Heart right ventricle (tissue), 16 donors: ENCODE data around the gene CYP4F2. TPM values are rescaled to one million over a fixed set of nuclear protein-coding genes. Genes with fewer than 3 reads are reported as not detected.
"Not testable (repeated sequence)": the region's sequence is repeated elsewhere in the genome, so short reads cannot be mapped to it uniquely, and the experiment has no call there.

Source experiments
- ATAC-seq, 8 donors: fragments of 200-7000 bp; cut with Tn5 transposase; one replicate each; pipeline ENCODE4 v1.9.1; 2020; ENCODE audit warnings: mild to moderate bottlenecking in 8 of 8, moderate library complexity in 8 of 8, moderate number of reproducible peaks in 1 of 8
- DNase-seq, 2 donors: peaks; one replicate each; pipeline ENCODE4 v3.0.0-alpha.2; 2020
- H3K27ac ChIP-seq, 10 donors: fragments of 200-600 bp; sonication (generic) in 2 of 10; one replicate each; pipeline versions ENCODE4 v1.5.0 to v1.8.0; 2020 to 2022; ENCODE audit warnings: mild to moderate bottlenecking in 3 of 10
- H3K27me3 ChIP-seq, 7 donors: fragments of 200-600 bp; one replicate each; pipeline ENCODE4 v1.8.0; 2021 to 2022; ENCODE audit warnings: mild to moderate bottlenecking in 2 of 7
- H3K36me3 ChIP-seq, 9 donors: fragments of 200-600 bp; sonication (generic) in 1 of 9; one replicate each; pipeline versions ENCODE4 v1.5.0 to v1.8.0; 2020 to 2022; ENCODE audit warnings: mild to moderate bottlenecking in 2 of 9
- H3K4me1 ChIP-seq, 9 donors: fragments of 200-600 bp; sonication (generic) in 1 of 9; one replicate each; pipeline versions ENCODE4 v1.5.0 to v1.8.0; 2020 to 2022; ENCODE audit warnings: mild to moderate bottlenecking in 4 of 9
- H3K4me3 ChIP-seq, 10 donors: fragments of 200-600 bp; sonication (generic) in 2 of 10; one replicate each; pipeline versions ENCODE4 v1.5.0 to v1.8.0; 2020 to 2022; ENCODE audit warnings: mild to moderate bottlenecking in 7 of 10, moderate library complexity in 2 of 10
- H3K9me3 ChIP-seq, 11 donors: fragments of 200-600 bp in 10 of 11; sonication (generic) in 2 of 11; one replicate each; pipeline versions ENCODE4 v1.5.0 to v1.8.0; 2013 to 2022; ENCODE audit warnings: mild to moderate bottlenecking in 2 of 11, control low read depth in 1 of 11, moderate library complexity in 1 of 11
- CTCF ChIP-seq, 9 donors: fragments of 200-600 bp; sonication (generic) in 2 of 9; IDR thresholded peaks; one replicate each; pipeline versions ENCODE4 v1.5.0 to v1.8.0; 2021 to 2022; ENCODE audit warnings: antibody characterized with exemption in 9 of 9, mild to moderate bottlenecking in 5 of 9, moderate library complexity in 1 of 9
- WGBS, 2 donors: extraction: QIAGEN DNeasy Blood & Tissue Kit; methylation state at CpG; one replicate each; pipeline ENCODE4 v1.1.7; 2013; ENCODE audit warnings: inconsistent platforms in 1 of 2; 5-methylcytosine and 5-hydroxymethylcytosine counted together
- intact Hi-C, 10 donors: fragments of 100-400 bp; cut with DNase I; formaldehyde crosslinking; loops; one replicate each; pipeline versions ENCODE4 v1.11.1 to v1.14.2; 2022
- polyA plus RNA-seq, 2 donors: library from polyadenylated mRNA; stranded (reverse); fragments of 200-250 nt; gene quantifications; one replicate each; pipeline ENCODE4 v1.2.3, GENCODE V29; 2013
- total RNA-seq, 10 donors: library from RNA; stranded (reverse); fragmentation: NEBNext Ultra II Directional in 3 of 10; extraction: Animal tissue kit (Norgen Biotek cat#: 25700) in 3 of 10; gene quantifications; one replicate each; pipeline versions ENCODE4 v1.2.1 to v1.2.4, GENCODE V29; 2021 to 2023
- donor health status: Arrhythmogenic right ventricular cardiomyopathy.
- donor health status: ischemic (EF 13 %, LVEDD 7.1; RV severe dilation, severe dysfunction).
- donor health status: healthy with polysubstance abuse.
- donor health status: DM: no; HTN: yes; CAD: no.
- donor health status: DM: no; HTN: no; CAD: no.
- donor health status: ischemic (EF 25% LVEDD 6.9; RV normal size, moderate dysfunction).
- donor health status: ischemic (EF 25% LVEDD 5.7; RV mildly dilated, moderate dysfunction).
- donor health status: healthy.
- donor health status: DM: yes; HTN: yes; CAD: no.
- donor health status: Ischemic cardiomyopathy.
- donor health status: ischemic (EF 35%, LVEDD 5.7; RV mildly dilated, moderate dysfunction).
- donor health status: nonischemic (EF 11% LVEDD 7.7; RV severe dilation, severe dysfunction).
- donor health status: DM: yes; HTN: yes; CAD: no.
- donor health status: PGD.
- donor health status: ischemic (EF 29% LVEDD 5.4; RV normal size, mild dysfunction).
- donor health status: nonischemic (EF 23%, LVEDD 6.1; RV moderate dilation, normal function).

CYP4F2 gene
- total and polyA plus RNA-seq, 12 donors: not detected

GRCh38 chr19:15860522-15860921, 37.4 kb downstream of the CYP4F2 start:
- 66 to 71% methylated on average over 6 of the region's 6 CpGs for WGBS, 2 donors
- no peaks in the 10 kb centered on the region for H3K4me1 ChIP-seq
- intact Hi-C loops: loop anchor here in 2 of 10 donors (10.0 kb wide), 1 partner anchor 236 kb away; no protein-coding TSS in a partner anchor
- H3K4me3 ChIP-seq: no peak overlapping the region
- H3K27ac ChIP-seq: no peak overlapping the region
- no peaks in the 10 kb centered on the region for H3K9me3 ChIP-seq
- no peak for ATAC-seq
- TF ChIP-seq CTCF (IDR thresholded peaks at IDR 0.05): no peak
- H3K36me3 ChIP-seq: no peaks in the 10 kb centered on the region
- no peak for DNase-seq
- peaks cover 0 to 42% (median 29%) of the 10 kb centered on the region in 7 donors for H3K27me3 ChIP-seq

- no peak overlapping the region for H3K27ac ChIP-seq
- no peak overlapping the region for H3K4me3 ChIP-seq
- intact Hi-C loops: no loop called here
- DNase-seq (no peak), ATAC-seq (no peak)
- 71 to 81% methylated on average over 6 of the region's 6 CpGs for WGBS, 2 donors
- H3K36me3 ChIP-seq: no peaks in the 10 kb centered on the region
- TF ChIP-seq CTCF (IDR thresholded peaks at IDR 0.05): no peak
- H3K27me3 ChIP-seq: peaks cover 0 to 38% (median 28%) of the 10 kb centered on the region in 7 donors
- no peaks in the 10 kb centered on the region for H3K9me3 ChIP-seq
- no peaks in the 10 kb centered on the region for H3K4me1 ChIP-seq
Measured at GRCh38 chr19:15859187-15859586, 38.7 kb downstream of the CYP4F2 start.

DNA sequence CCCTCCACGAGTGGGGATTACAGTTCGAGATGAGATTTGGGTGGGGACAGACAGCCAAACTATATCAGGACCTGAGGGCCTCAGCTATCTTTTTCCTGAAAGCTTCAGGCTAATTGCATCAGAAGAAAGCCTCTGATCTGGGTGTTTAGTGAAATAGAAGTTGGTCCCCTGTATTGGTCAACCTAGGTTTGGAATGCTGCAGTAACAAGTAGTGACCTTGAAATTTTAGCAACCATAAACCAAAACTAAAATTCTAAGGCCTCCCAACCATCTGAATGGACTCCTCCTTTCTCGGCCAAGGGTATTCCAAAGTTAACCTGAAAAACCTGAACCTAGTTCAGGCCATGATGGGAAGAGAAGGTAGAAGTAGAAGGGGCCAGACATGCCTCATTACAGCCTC, 47.5 kb downstream of the CYP4F2 start:
- DNase-seq (no peak), ATAC-seq (no peak)
- Histone ChIP-seq H3K27ac (no peak overlapping the region), H3K4me1 (no peaks in the 10 kb centered on the region), H3K36me3 (no peaks in the 10 kb centered on the region), H3K9me3 (peaks cover 0 to 12% (median 0%) of the 10 kb centered on the region in 11 donors), H3K27me3 (peaks cover 0 to 12% (median 4%) of the 10 kb centered on the region in 7 donors), H3K4me3 (no peak overlapping the region)
- WGBS, 2 donors: 65 to 74% methylated on average over 3 of the region's 3 CpGs
- intact Hi-C loops: no loop called here
- TF ChIP-seq CTCF (IDR thresholded peaks at IDR 0.05): no peak

DNA sequence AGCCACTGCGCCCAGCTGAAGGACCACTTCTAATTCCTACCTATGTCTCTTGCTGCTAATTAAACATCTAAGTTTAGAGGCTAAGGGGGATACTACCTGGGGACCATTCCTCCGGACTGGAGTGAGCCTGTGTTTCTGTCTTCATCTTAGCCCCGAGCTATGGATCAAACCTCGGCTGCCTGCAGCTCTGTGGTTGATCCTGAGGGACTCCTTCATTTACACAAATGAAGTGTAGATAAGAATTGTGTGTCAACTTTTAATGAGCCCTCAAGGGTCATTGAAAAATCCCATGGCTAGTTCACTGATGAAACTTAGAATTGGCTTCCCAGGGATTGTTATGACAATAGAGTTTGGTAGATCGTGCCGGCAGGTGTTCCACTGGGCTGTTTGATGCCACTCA, 51.0 kb downstream of the CYP4F2 start:
- H3K36me3 ChIP-seq: no peaks in the 10 kb centered on the region
- H3K27me3 ChIP-seq: peaks cover 0 to 12% (median 3%) of the 10 kb centered on the region in 7 donors
- H3K4me3 ChIP-seq: no peak overlapping the region
- H3K27ac ChIP-seq: no peak overlapping the region
- no peaks in the 10 kb centered on the region for H3K9me3 ChIP-seq
- DNase-seq: no peak
- TF ChIP-seq CTCF (IDR thresholded peaks at IDR 0.05): no peak
- no peak for ATAC-seq
- no peaks in the 10 kb centered on the region for H3K4me1 ChIP-seq
- 81 to 83% methylated on average over 6 of the region's 6 CpGs for whole genome bisulfite sequencing, 2 donors
- intact Hi-C loops: no loop called here

DNA sequence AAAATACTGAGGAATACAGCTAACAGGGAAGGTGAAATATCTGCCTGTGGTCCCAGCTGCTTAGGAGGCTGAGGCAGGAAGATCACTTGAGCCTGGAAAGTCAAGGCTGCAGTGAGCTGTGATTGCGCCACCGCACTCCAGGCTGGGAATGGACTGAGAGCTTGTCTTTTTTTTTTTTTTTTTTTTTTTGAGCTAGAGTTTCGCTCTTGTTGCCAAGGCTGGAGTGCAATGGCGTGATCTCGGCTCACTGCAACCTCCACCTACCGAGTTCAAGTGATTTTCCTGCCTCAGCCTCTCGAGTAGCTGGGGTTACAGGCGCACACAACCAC, 54.0 kb downstream of the CYP4F2 start:
- H3K36me3 ChIP-seq, H3K9me3 ChIP-seq, ATAC-seq, H3K4me1 ChIP-seq, H3K4me3 ChIP-seq, intact Hi-C loops, DNase-seq, H3K27ac ChIP-seq: not testable (repeated sequence)
- 69 to 70% methylated on average over 8 of the region's 8 CpGs for WGBS, 2 donors
- H3K27me3 ChIP-seq: peaks cover 0 to 11% (median 6%) of the 10 kb centered on the region in 7 donors
